HG03565 (cell line): Measurements from ENCODE around the gene TMC1.
A peak's percentile ranks its signal among the peaks of the same experiment; 100 is the strongest.
"Not testable (repeated sequence)": the region's sequence is repeated elsewhere in the genome, so short reads cannot be mapped to it uniquely, and the experiment has no call there.

Experiments
- ATAC-seq: cut with Tn5 transposase; IDR thresholded peaks from one replicate; pipeline ENCODE4 v1.9.1; 2021; ENCODE audit warnings: mild to moderate bottlenecking, moderate library complexity; ENCODE audit not compliant: unreplicated experiment

The TMC1 gene

DNA sequence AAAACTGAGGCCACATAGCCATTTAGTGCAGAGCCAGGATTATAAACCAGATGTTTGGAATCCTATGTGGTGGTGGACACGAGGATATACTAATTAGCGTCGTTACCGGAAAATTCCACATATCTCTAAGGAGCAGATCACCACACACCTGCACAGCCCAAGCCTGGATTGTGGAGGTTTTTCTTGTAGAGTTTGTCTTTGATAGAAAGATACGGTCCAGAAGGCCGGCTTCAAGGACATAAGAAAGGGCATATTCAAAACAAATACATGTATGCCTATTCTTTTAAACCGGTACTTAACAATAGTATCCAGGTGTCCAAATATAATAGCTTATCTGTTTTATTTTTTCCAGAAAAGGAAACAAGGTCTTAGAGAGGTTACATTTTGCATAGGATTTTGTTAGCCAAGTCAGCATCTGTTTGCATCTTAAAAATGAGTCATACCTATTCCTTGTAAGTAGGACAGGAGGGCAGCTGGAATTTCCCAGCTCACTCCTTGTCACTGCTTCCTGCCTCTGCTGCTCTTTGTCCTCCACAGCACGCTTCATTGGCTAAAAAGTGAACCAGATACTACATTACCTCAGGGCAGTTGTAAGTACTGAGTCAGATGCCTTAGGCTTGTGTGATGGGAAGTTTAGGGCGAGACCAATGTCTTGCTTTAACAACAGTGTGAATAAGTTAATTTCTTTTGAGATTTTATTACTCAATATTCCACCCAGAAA, 3.6 kb downstream of the TMC1 start:
- ATAC-seq, result peak; percentile 42

- ATAC-seq, result peak; percentile 62
Measured at GRCh38 chr9:72526901-72527800, 5.7 kb downstream of the TMC1 start.

GRCh38 chr9:72527801-72528195, 6.4 kb downstream of the TMC1 start:
- ATAC-seq, result no peak

DNA sequence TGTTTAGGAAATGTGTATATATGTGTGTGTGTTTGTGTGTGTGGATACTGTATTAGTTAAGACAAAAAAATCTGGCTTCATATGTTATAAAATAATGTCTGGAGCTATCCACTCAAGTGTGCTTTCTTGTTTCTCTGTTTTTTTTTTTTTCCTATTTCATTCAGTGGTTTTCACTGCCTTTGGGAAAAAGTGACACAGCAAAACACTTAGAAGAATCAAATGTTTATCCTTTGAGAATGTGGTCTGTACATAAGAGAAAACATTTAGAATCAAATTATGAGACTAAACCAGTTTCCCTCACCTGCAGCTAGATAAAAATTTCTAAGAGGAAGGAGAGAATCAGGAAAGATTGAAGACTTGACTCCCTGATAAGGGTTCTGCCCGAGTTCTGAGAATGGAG, 8.1 kb downstream of the TMC1 start:
- no peak for ATAC-seq

DNA sequence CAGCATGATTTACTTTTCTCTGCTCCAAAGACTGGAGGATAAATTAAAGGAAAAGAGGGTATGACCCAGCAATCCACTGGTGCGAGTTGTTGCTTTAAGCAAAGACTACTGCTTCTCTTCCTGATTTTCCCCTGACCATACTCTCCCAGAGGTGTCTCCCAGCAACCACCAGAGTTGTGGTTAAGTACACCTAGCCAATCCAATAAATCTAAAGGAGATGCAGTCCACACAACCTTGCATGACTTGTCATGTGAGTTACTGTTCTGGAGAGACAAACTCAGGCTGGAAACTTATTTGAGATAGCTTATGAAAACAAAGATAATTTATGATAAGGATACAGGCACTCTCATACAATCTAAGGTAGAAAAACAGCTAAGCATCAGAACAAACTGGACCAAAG, 11.9 kb downstream of the TMC1 start:
- ATAC-seq, result no peak

DNA sequence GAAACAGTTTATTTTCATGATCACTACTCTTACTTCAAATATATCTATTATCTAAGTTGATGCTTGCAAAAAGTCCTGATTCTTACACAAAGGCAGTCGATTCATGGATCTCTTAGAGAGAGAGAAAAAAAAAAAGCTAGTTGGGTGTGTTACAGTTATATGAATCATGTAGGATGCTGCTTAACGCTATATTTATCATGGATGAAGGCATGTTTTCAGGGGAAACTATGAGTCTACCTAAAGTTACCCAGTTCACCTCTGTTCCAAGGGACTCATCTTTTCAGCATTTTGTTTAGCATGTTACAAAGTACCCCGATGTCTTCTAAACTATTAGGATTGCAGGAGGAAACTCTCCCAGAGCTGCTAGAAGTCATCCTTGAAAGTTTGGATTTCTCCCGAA, 13.5 kb downstream of the TMC1 start:
- ATAC-seq, result no peak

- ATAC-seq, result no peak
Measured at GRCh38 chr9:72537011-72537545, 15.7 kb downstream of the TMC1 start.

DNA sequence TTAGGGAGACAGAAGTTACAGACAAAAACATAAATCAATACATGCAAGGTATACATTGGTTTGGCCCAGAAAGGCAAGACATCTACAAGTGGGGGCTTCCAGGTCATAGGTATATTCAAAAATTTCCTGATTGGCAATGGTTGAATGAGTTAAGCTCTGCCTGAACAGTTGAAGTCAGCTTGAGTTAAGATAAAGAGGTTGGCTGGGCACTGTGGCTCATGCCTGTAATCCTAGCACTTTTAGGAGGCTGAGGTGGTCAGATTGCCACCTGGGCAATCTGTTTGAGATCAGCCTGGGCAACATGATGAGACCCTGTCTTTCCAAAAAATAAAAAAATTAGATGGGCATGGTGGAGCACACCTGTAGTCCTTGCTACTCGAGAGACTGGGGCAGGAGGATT, 16.3 kb downstream of the TMC1 start:
- ATAC-seq, result no peak

GRCh38 chr9:72538921-72539702, 17.7 kb downstream of the TMC1 start:
- ATAC-seq, result no peak

DNA sequence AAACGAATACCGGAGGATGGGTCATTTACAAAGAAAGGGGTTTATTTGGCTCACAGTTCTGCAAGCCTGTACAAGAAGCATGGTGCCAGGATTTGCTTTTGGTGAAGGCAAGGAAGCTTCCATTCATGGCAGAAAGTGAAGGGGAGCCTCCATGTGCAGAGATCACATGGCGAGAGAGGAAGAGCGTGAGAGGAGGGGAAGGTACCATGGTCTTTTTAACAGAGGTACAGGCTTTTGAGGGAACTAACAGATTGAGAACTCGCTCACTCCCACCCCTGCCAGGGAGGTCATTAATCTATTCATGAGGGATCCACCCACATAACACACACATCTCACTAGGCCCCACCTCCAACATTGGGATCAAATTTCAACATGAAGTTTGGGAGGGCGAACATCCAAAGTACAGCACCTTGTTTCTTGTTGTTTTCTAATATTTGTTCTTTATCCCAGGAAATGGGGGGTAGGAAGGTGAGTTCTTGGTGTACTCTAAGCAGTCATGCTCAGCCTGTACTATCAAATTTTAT, 18.5 kb downstream of the TMC1 start:
- ATAC-seq, result no peak

DNA sequence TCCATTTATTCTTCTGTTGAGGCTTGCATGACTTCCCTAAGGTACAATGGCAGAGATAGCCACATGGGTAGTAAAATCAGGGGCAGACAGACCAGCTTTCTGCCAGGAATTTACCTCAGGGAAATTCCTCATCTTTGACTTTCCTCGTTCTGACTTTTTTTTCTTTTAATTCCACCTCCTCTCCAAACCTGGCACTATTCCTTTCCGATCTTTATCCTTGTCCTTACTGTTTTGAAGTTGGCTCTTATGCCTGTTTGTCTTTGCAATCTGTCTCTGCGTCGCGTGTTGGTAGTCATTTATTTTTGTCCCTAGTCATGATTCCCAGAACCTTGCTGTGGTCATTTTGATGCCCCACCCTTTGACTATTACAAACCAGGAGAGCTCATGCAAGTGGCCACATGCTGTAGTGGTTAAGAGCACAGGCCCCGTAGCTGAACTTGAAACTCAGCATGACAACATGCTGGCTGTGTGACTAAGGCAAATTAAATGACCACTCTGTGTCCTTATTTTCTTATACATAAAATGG, 19.0 kb downstream of the TMC1 start:
- no peak for ATAC-seq

DNA sequence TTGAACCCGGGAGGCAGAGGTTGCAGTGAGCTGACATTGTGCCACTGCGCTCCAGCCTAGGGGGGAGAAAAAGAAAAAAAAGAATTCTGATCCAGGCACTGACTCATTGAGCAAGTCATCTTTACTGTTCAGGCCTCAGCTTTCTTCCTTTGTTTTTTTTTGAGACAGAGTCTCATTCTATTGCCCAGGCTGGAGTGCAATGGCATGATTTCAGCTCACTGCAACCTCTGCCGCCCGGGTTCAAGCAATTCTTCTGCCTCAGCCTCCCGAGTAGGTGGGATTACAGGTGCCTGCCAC, 21.1 kb downstream of the TMC1 start:
- not testable (repeated sequence) for ATAC-seq

DNA sequence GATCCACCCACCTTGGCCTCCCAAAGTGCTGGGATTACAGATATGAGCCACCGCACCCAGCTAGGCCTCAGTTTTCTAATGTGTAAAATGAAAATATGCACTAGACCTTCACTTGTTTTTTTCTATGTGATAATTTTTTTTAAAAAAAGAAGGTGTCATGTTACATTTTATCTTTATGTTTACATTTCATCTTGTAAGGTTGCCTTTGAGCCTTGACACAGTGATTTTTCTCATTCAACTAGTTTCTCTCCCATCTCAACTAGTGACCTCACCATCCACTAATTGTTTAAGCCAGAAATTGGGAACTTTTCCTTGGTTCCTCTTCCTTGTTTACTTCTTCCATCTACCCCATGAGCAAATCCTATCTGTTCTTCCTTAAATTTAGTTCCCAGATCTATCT, 21.5 kb downstream of the TMC1 start:
- ATAC-seq, result no peak

DNA sequence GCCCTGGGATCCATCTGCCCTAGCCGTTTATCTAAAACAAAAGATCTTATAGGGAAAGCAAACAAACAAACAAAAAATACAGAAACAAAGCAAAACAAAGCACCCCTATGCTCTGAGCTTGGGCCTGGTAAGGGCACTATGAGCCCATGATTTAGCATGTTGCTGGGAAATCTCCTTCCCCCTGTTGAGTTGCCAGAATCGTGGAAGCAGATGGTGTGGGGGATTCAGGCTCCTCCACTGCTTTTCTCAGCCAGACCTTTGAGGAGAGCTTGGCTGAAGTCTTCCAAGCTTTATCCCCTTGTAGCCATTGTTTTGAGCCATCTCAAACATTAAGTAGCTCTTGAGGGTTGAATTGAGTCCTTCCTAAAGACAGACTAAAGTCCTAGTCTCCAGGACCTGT, 29.9 kb downstream of the TMC1 start:
- no peak for ATAC-seq

- ATAC-seq, result no peak
Measured at GRCh38 chr9:72552356-72552755, 30.9 kb downstream of the TMC1 start.

DNA sequence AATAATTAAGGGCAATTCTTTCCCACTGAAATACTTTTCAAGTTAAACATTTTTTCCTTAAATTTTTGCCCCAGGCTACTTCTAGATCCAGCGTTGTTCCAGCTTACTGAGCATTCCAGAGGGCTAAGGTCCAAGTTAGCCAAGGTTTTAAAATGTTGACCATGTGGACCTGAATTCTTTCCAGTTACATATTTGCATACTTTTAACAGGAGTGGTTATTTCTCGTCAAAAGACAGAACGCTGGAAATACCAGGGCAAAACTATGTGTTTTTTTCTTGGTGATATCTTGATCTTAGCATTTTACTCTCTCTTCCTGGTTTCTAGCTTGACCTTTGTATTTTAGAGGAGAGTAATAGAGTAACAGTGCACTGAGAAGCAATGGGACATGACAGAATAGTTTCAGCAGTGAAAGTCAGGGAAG, 32.8 kb downstream of the TMC1 start:
- ATAC-seq, result no peak

GRCh38 chr9:72557549-72557948, 36.1 kb downstream of the TMC1 start:
- ATAC-seq, result no peak

- no peak for ATAC-seq
Measured at GRCh38 chr9:72560086-72560485, 38.7 kb downstream of the TMC1 start.

DNA sequence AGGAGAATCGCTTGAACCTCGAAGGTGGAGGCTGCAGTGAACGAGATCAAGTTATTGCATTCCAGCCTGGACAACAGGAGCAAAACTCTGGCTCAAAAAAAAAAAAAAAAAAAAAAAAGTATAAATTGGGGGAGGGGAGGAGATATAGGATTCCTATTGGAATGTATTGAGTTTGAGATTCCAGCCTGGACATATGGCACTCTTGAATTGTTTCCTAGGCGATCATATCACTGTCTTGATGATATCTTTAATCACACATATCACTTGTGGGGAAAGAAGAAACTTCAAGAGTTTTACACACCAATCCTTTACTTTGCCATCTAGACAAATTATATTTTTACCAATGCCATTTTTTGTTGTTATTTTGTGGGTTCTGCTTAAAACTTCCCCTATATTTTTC, 42.4 kb downstream of the TMC1 start:
- ATAC-seq, result no peak

- ATAC-seq, result no peak
Measured at GRCh38 chr9:72564479-72565281, 43.3 kb downstream of the TMC1 start.
